GM19035 (cell line): ENCODE measurements around the gene AQP5.

ENCODE experiments used
- ATAC-seq: cut with Tn5 transposase; IDR thresholded peaks from one replicate; pipeline ENCODE4 v1.9.1; 2021; ENCODE audit not compliant: unreplicated experiment

AQP5 gene

GRCh38 chr12:49963976-49964815, 2.5 kb downstream of the AQP5 start:
- no peak for ATAC-seq

GRCh38 chr12:49964849-49965624, 3.4 kb downstream of the AQP5 start:
- no peak for ATAC-seq

- ATAC-seq: no peak
These were observed 4.2 kb downstream of the AQP5 start for GRCh38 chr12:49965836-49966235.

- no peak for ATAC-seq
These were observed 4.9 kb downstream of the AQP5 start for GRCh38 chr12:49966511-49967041.

- ATAC-seq: peak; percentile 77
These were observed 5.5 kb downstream of the AQP5 start for GRCh38 chr12:49967042-49967776.

- no peak for ATAC-seq
These were observed 6.1 kb downstream of the AQP5 start for GRCh38 chr12:49967777-49968250.

GRCh38 chr12:49968471-49968870, 6.8 kb downstream of the AQP5 start:
- no peak for ATAC-seq

GRCh38 chr12:49969027-49969426, 7.4 kb downstream of the AQP5 start:
- no peak for ATAC-seq

GRCh38 chr12:49969651-49970429, 8.2 kb downstream of the AQP5 start:
- ATAC-seq: no peak

GRCh38 chr12:49970658-49971057, 9.0 kb downstream of the AQP5 start:
- ATAC-seq: no peak

- ATAC-seq: no peak
These were observed 9.5 kb downstream of the AQP5 start for GRCh38 chr12:49971141-49971540.

GRCh38 chr12:49972129-49972528, 10.5 kb downstream of the AQP5 start:
- ATAC-seq: no peak

- no peak for ATAC-seq
These were observed 11.1 kb downstream of the AQP5 start, which contains the start of gene AQP6 for GRCh38 chr12:49972641-49973360. Gene AQP6 (plus strand): TSS chr12:49972947. CDS start chr12:49973174, 227 bp downstream.

GRCh38 chr12:49973361-49973830, 11.7 kb downstream of the AQP5 start:
- no peak for ATAC-seq

GRCh38 chr12:49974231-49974675, 12.6 kb downstream of the AQP5 start:
- ATAC-seq: no peak

GRCh38 chr12:49974677-49975317, 13.1 kb downstream of the AQP5 start:
- ATAC-seq: no peak

GRCh38 chr12:49975318-49975761, 13.7 kb downstream of the AQP5 start:
- ATAC-seq: no peak

- ATAC-seq: no peak
These were observed 14.9 kb downstream of the AQP5 start for GRCh38 chr12:49976557-49976956.

- no peak for ATAC-seq
These were observed 16.5 kb downstream of the AQP5 start for GRCh38 chr12:49978125-49978524.
